Natural killer cell (primary cell): ENCODE results near the gene PC. TPM values are rescaled to one million over a fixed set of nuclear protein-coding genes. Genes with fewer than 3 reads are reported as not detected.

Experiments
- ATAC-seq, 3 donors: fragments of 150-1000 bp in 2 of 3; fragments of 200-7000 bp in 1 of 3; cut with Tn5 transposase; 1 replicate in 1 of 3; 2 replicates in 2 of 3; pipeline ENCODE4 v1.10.0; 2021; ENCODE audit warnings: mild to moderate bottlenecking in 2 of 3, moderate library complexity in 2 of 3
- DNase-seq, 2 donors: peaks; one replicate each; pipeline versions ENCODE4 v3.0.0 to v3.0.0-alpha.2; 2013 to 2021; ENCODE audit warnings: mixed read lengths in 1 of 2
- H3K27ac ChIP-seq: one replicate; pipeline ENCODE4 v1.5.1; 2013; ENCODE audit warnings: mild to moderate bottlenecking, low read length
- H3K27me3 ChIP-seq: one replicate; pipeline ENCODE4 v1.6.1; 2013; ENCODE audit warnings: low read length; ENCODE audit not compliant: control insufficient read depth, insufficient read depth
- H3K36me3 ChIP-seq: one replicate; pipeline ENCODE4 v1.6.1; 2013; ENCODE audit warnings: low read length; ENCODE audit not compliant: control insufficient read depth, insufficient read depth
- H3K4me1 ChIP-seq: one replicate; pipeline ENCODE4 v1.6.1; 2013; ENCODE audit warnings: low read length; ENCODE audit not compliant: control insufficient read depth, insufficient read depth
- H3K4me3 ChIP-seq: one replicate; pipeline ENCODE4 v1.5.1; 2013; ENCODE audit warnings: low read length
- H3K9me3 ChIP-seq: one replicate; pipeline ENCODE4 v1.6.1; 2013; ENCODE audit warnings: low read length; ENCODE audit not compliant: control insufficient read depth, insufficient read depth
- H3K27ac Mint-ChIP-seq, 2 donors: one replicate each; pipeline ENCODE4 v1.8.0; 2022; ENCODE audit warnings: mild to moderate bottlenecking in 2 of 2, mixed read lengths in 2 of 2, moderate library complexity in 1 of 2
- H3K27me3 Mint-ChIP-seq, 2 donors: one replicate each; pipeline ENCODE4 v1.8.0; 2022; ENCODE audit warnings: low read depth in 2 of 2, mixed read lengths in 2 of 2
- H3K36me3 Mint-ChIP-seq: one replicate; pipeline ENCODE4 v1.8.0; 2022; ENCODE audit warnings: mixed read lengths
- H3K4me1 Mint-ChIP-seq, 2 donors: one replicate each; pipeline ENCODE4 v1.8.0; 2022; ENCODE audit warnings: mixed read lengths in 2 of 2
- H3K4me3 Mint-ChIP-seq: one replicate; pipeline ENCODE4 v1.8.0; 2022; ENCODE audit warnings: mild to moderate bottlenecking, moderate library complexity, mixed read lengths
- H3K9me3 Mint-ChIP-seq, 2 donors: one replicate each; pipeline ENCODE4 v1.8.0; 2022; ENCODE audit warnings: mixed read lengths in 2 of 2
- WGBS: methylation state at CpG from one replicate; pipeline ENCODE4 v1.1.7; 2013; ENCODE audit warnings: missing lambda C conversion rate; ENCODE audit not compliant: insufficient coverage; 5-methylcytosine and 5-hydroxymethylcytosine counted together
- intact Hi-C: fragments of 100-400 bp; cut with micrococcal nuclease; formaldehyde crosslinking; loops from one replicate; pipeline ENCODE4 v1.14.2; 2022
- total RNA-seq, 4 donors: library from RNA; stranded (reverse); fragments of 120-200 nt in 1 of 4; gene quantifications; one replicate each; pipeline versions ENCODE4 v1.2.3 to v1.2.4, GENCODE V29; 2013 to 2022
- TF ChIP-seq, protein P1 (sequence below): fragments of 200-600 bp; IDR thresholded peaks from one replicate; pipeline ENCODE4 v1.8.0; 2022; ENCODE audit warnings: antibody characterized with exemption

Gene PC
- total RNA-seq, 3 donors from 2014 or later (not counting 1 experiment from before 2014, with no cell fraction given): 4.1 to 5.9 (median 4.6) TPM

DNA sequence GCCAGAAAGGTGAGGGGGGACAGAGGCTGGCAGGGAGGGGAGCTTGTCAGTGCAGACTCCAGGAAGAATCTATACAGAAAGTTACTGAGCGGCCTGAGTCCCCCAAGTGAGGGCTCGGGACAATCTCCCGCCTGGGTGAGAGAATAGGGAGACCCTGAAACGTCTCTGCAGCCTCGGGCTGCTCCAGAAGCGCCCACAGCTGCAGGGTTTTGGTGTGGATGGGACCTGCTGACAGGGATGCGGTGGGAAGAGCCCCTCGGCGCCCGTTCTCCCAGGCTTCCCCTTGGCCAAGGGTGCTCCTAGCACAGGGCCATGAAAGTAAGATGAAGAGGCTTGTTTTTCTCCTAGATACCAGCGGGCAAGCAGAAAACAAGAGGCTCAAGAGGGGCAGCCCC lies 115.7 kb downstream of the PC start:
- H3K36me3 ChIP-seq: peaks cover 17% of the 10 kb centered on the region
- H3K4me1 ChIP-seq: peaks cover 38% of the 10 kb centered on the region
- peak in 1 of 3 donors; percentile 0 for ATAC-seq
- H3K36me3 Mint-ChIP-seq: no peaks in the 10 kb centered on the region
- H3K27me3 ChIP-seq: no peaks in the 10 kb centered on the region
- TF ChIP-seq, protein P1, sequence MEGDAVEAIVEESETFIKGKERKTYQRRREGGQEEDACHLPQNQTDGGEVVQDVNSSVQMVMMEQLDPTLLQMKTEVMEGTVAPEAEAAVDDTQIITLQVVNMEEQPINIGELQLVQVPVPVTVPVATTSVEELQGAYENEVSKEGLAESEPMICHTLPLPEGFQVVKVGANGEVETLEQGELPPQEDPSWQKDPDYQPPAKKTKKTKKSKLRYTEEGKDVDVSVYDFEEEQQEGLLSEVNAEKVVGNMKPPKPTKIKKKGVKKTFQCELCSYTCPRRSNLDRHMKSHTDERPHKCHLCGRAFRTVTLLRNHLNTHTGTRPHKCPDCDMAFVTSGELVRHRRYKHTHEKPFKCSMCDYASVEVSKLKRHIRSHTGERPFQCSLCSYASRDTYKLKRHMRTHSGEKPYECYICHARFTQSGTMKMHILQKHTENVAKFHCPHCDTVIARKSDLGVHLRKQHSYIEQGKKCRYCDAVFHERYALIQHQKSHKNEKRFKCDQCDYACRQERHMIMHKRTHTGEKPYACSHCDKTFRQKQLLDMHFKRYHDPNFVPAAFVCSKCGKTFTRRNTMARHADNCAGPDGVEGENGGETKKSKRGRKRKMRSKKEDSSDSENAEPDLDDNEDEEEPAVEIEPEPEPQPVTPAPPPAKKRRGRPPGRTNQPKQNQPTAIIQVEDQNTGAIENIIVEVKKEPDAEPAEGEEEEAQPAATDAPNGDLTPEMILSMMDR: no peak
- peak overlapping the region; percentile 97 for H3K4me3 ChIP-seq
- no peaks in the 10 kb centered on the region for H3K27me3 Mint-ChIP-seq
- peak overlapping the region; percentile 94 for H3K4me3 Mint-ChIP-seq
- H3K9me3 ChIP-seq: no peaks in the 10 kb centered on the region
- peak overlapping the region; percentile 93 to 97 for H3K27ac Mint-ChIP-seq
- intact Hi-C loops: no loop called here
- WGBS: 1% methylated on average over 11 of the region's 11 CpGs
- peaks cover 39 to 54% of the 10 kb centered on the region in 2 donors for H3K4me1 Mint-ChIP-seq
- peak overlapping the region; percentile 100 for H3K27ac ChIP-seq
- H3K9me3 Mint-ChIP-seq: no peaks in the 10 kb centered on the region
- DNase-seq: no peak

DNA sequence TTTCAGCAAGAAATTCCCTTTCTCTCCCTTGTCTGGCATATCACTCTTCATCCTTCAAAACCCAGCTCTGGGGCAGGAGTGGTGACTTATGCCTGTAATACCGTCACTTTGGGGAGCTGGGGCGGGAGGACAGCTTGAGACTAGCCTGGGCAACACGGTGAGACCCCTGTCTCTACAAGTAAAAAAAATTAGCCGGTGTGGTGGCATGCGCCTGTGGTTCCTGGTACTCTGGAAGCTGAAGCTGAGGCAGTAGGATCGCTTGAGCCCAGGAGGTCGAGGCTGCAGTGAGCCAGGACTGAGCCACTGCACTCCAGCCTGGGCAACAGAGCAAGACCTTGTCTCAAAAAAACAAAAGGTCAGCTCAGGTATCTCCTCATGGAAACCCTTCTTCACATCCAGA lies 116.3 kb downstream of the PC start:
- WGBS: 87% methylated on average over 7 of the region's 7 CpGs
- Histone ChIP-seq H3K9me3 (no peaks in the 10 kb centered on the region), H3K4me1 (peaks cover 38% of the 10 kb centered on the region), H3K4me3 (no peak overlapping the region), H3K36me3 (peaks cover 17% of the 10 kb centered on the region), H3K27me3 (no peaks in the 10 kb centered on the region), H3K27ac (peak overlapping the region; percentile 100)
- Mint-ChIP-seq H3K4me1 (peaks cover 39 to 54% of the 10 kb centered on the region in 2 donors), H3K27me3 (no peaks in the 10 kb centered on the region), H3K9me3 (no peaks in the 10 kb centered on the region), H3K4me3 (peak overlapping the region; percentile 94), H3K36me3 (no peaks in the 10 kb centered on the region), H3K27ac (peak overlapping the region; percentile 93 to 97)
- TF ChIP-seq, protein P1: no peak
- DNase-seq (peak in 1 of 2 donors; percentile 8), ATAC-seq (no peak)
- intact Hi-C loops: no loop called here

DNA sequence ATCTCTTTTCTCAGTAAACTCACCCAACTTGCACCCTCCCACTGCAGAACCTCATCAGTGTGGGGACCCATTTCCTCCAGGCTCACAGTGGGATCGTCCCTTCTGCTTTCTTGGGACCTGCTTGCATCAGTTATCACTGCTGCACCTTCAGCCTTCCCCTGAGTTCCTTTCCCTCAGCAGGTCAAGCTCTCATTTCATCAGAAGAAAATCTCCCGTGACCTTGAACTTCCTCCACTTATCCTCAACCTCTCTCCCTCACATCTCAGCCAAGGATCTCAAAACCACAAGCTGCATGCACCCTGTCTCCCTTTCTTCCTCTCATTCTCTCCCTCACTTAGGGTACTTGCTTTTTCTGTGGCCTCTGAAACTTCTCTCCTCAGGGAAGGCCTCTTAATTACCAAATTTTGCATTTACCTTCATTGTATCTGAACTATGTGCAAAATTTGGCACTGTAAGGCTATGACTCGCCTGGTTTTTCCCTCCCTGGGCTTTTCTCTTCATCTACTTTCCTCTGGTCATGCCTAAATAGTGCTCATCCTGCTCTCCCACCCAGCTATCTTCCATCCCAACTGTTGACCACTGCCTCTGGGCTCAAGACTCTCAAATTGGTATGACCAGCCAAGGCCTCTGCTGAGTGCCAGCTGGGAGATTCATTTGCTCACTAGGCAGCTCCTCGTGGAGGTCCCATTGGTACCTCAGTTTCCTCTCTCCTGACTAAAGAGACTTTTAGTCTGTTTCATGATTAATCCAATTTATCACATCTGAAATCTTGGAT lies 117.7 kb downstream of the PC start:
- intact Hi-C loops: no loop called here
- Histone ChIP-seq H3K4me3 (no peak overlapping the region), H3K36me3 (peaks cover 7% of the 10 kb centered on the region), H3K27ac (no peak overlapping the region), H3K9me3 (no peaks in the 10 kb centered on the region), H3K4me1 (peaks cover 38% of the 10 kb centered on the region), H3K27me3 (no peaks in the 10 kb centered on the region)
- no peaks in the 10 kb centered on the region for H3K9me3 Mint-ChIP-seq
- ATAC-seq (no peak), DNase-seq (peak in 1 of 2 donors; percentile 3)
- H3K4me1 Mint-ChIP-seq: peaks cover 39 to 54% of the 10 kb centered on the region in 2 donors
- H3K27ac Mint-ChIP-seq: peak overlapping the region; percentile 93 to 97
- WGBS: 81% methylated on average over 4 of the region's 4 CpGs
- no peaks in the 10 kb centered on the region for H3K36me3 Mint-ChIP-seq
- H3K4me3 Mint-ChIP-seq: no peak overlapping the region
- no peaks in the 10 kb centered on the region for H3K27me3 Mint-ChIP-seq
- TF ChIP-seq, protein P1: no peak
